Osteoblast (primary cell): Measurements from ENCODE around the gene FKBP11. TPM values are rescaled to one million over a fixed set of nuclear protein-coding genes. Genes with fewer than 3 reads are reported as not detected.
A peak's percentile ranks its signal among the peaks of the same experiment; 100 is the strongest.

Experiments
- DNase-seq: peaks from one replicate; pipeline ENCODE4 v3.0.0; 2011; ENCODE audit warnings: low spot score, mixed read lengths; ENCODE audit not compliant: insufficient read length; ENCODE audit errors: missing footprints
- H2AFZ ChIP-seq: 2 replicates; pipeline ENCODE4 v1.6.0; 2011; ENCODE audit warnings: mild to moderate bottlenecking, low read length
- H3K27ac ChIP-seq: 2 replicates; pipeline ENCODE4 v1.5.1; 2011; ENCODE audit warnings: mild to moderate bottlenecking, low read depth, low read length, moderate library complexity
- H3K27me3 ChIP-seq: 2 replicates; pipeline ENCODE4 v1.6.0; 2012; ENCODE audit warnings: mild to moderate bottlenecking, control low read depth, inconsistent platforms, low read length, moderate library complexity; ENCODE audit not compliant: insufficient read depth
- H3K36me3 ChIP-seq: 2 replicates; pipeline ENCODE4 v1.5.1; 2011; ENCODE audit warnings: mild to moderate bottlenecking, low read length, control low read depth, moderate library complexity; ENCODE audit not compliant: insufficient read depth
- H3K4me1 ChIP-seq: 2 replicates; pipeline ENCODE4 v1.5.1; 2011; ENCODE audit warnings: mild to moderate bottlenecking, low read length, control low read depth, moderate library complexity; ENCODE audit not compliant: insufficient read depth
- H3K4me2 ChIP-seq: 2 replicates; pipeline ENCODE4 v1.6.0; 2011; ENCODE audit warnings: mild to moderate bottlenecking, low read length; ENCODE audit not compliant: insufficient read depth
- H3K4me3 ChIP-seq: fragments of 200-600 bp; sonication (generic); 3 replicates; pipeline ENCODE4 v1.5.1; 2012; ENCODE audit warnings: mild to moderate bottlenecking, low read length, inconsistent platforms; ENCODE audit not compliant: insufficient read depth
- H3K79me2 ChIP-seq: 2 replicates; pipeline ENCODE4 v1.6.0; 2012; ENCODE audit warnings: mild to moderate bottlenecking, low read length, control low read depth, inconsistent platforms; ENCODE audit not compliant: insufficient read depth
- H3K9me3 ChIP-seq: 2 replicates; pipeline ENCODE4 v1.5.1; 2011; ENCODE audit warnings: low read depth, low read length, control low read depth
- H4K20me1 ChIP-seq: 2 replicates; pipeline ENCODE4 v1.6.0; 2012; ENCODE audit warnings: mild to moderate bottlenecking, low read length, control low read depth; ENCODE audit not compliant: insufficient read depth
- total RNA-seq: library from RNA; depleted of rRNA; stranded (reverse); fragments of >200 nt; gene quantifications from 2 replicates; pipeline ENCODE4 v1.2.3, GENCODE V29; 2012
- TF ChIP-seq, protein P1 (sequence below): IDR thresholded peaks from 2 replicates; pipeline ENCODE4 v1.5.1; 2011; ENCODE audit warnings: mild to moderate bottlenecking, low read depth, low read length, moderate library complexity; ENCODE audit errors: extremely low read depth

FKBP11 gene
- total RNA-seq, 1 donor: 31.8 TPM

DNA sequence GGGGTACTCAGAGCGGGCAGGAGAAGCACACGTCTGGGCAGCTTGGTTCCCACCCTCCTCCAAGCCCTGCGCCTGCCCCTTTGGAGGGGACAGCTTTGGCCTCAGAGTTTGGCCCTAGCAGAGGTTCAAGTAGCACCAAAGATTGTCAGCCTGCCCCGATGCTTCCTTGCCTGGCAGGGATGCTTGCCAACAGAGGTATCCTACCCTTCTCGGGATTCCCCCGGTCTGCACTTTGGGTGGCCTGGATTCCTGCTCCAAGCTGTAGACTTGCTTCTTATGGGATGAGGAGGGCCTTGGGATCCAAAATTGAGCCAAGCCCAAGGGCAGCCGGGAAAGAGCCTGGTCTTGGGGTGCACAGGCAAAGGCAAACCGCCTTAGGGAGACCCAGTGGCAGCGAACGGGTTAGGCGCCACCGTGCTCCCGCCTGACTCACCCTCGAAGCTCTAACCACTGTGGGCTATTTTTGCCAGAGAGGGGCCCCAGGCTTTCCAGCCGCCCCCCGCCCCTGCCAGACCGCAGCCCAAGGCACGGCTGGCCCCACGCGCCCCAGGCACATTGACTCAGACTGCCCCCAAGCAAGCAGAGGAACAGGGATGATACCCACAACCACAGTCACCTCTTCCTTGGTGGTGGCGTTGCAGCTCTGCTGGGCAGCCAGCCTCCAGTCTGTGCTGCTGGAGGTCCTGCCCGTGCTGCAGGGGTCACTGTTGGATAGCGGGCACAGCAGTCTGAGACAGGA, 47.1 kb upstream of the FKBP11 start:
- peaks cover 34% of the 10 kb centered on the region for H3K27me3 ChIP-seq
- H3K9me3 ChIP-seq: no peaks in the 10 kb centered on the region
- TF ChIP-seq, protein P1, sequence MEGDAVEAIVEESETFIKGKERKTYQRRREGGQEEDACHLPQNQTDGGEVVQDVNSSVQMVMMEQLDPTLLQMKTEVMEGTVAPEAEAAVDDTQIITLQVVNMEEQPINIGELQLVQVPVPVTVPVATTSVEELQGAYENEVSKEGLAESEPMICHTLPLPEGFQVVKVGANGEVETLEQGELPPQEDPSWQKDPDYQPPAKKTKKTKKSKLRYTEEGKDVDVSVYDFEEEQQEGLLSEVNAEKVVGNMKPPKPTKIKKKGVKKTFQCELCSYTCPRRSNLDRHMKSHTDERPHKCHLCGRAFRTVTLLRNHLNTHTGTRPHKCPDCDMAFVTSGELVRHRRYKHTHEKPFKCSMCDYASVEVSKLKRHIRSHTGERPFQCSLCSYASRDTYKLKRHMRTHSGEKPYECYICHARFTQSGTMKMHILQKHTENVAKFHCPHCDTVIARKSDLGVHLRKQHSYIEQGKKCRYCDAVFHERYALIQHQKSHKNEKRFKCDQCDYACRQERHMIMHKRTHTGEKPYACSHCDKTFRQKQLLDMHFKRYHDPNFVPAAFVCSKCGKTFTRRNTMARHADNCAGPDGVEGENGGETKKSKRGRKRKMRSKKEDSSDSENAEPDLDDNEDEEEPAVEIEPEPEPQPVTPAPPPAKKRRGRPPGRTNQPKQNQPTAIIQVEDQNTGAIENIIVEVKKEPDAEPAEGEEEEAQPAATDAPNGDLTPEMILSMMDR: no peak
- H3K36me3 ChIP-seq: no peaks in the 10 kb centered on the region
- no peak overlapping the region for H3K27ac ChIP-seq
- DNase-seq: peak; percentile 90
- peaks cover 42% of the 10 kb centered on the region for H3K4me1 ChIP-seq
- peak overlapping the region; percentile 73 for H3K4me2 ChIP-seq
- peaks cover 4% of the 10 kb centered on the region for H4K20me1 ChIP-seq
- H2AFZ ChIP-seq: peak overlapping the region; percentile 10
- no peaks in the 10 kb centered on the region for H3K79me2 ChIP-seq
- no peak overlapping the region for H3K4me3 ChIP-seq

GRCh38 chr12:48970702-48971334, 45.5 kb upstream of the FKBP11 start:
- H4K20me1 ChIP-seq: peaks cover 4% of the 10 kb centered on the region
- H2AFZ ChIP-seq: no peak overlapping the region
- DNase-seq: peak; percentile 85
- peak overlapping the region; percentile 73 for H3K4me2 ChIP-seq
- no peaks in the 10 kb centered on the region for H3K9me3 ChIP-seq
- no peaks in the 10 kb centered on the region for H3K79me2 ChIP-seq
- H3K36me3 ChIP-seq: no peaks in the 10 kb centered on the region
- H3K4me3 ChIP-seq: peak overlapping the region; percentile 59
- H3K27ac ChIP-seq: no peak overlapping the region
- H3K4me1 ChIP-seq: peaks cover 36% of the 10 kb centered on the region
- H3K27me3 ChIP-seq: peaks cover 40% of the 10 kb centered on the region
- TF ChIP-seq, protein P1: no peak

DNA sequence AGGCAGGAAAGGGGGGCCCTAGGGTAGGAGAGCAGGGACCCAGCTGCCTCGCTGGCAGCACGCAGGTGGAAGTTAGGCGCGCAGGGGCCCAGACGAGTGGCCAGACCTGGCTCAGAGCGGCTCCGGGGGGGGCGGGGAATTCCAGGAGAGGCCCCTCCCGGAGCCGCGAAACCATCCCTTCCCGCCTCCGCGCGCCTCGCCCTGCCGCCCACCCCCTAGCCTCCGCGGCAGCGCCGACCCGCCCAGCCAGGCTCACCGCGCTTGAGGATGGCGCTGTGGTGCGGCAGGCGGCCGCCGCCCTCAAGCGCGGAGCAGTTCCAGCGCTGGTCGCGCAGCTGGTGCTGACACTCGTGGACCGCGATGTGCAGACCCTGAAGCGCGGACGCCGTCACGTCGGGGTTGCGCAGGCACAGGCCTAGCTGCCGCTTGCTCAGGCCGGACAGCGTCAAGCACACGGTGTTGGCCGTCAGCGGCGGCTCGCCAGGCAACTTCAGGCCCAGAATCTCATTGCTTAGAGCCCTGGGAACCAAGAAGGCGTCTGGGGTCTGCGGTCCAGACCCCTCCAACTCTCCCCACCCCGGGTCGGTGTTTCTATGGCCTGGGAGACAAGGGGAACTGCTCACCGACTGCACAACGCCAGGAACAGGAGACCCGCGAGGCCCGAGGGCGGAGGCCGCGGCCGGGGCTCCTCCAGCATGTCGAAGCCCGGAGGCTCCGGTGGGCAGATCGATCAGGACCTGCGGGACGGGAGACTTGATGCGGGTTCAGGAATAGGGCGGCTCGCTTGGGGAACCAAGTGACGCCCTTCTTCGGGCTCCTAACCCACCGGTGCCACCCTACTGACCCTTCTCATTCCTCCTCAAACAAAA, 44.8 kb upstream of the FKBP11 start:
- peak; percentile 85 for DNase-seq
- Histone ChIP-seq H3K27me3 (peaks cover 42% of the 10 kb centered on the region), H3K4me3 (no peak overlapping the region), H3K4me1 (peaks cover 39% of the 10 kb centered on the region), H3K79me2 (no peaks in the 10 kb centered on the region), H4K20me1 (peaks cover 4% of the 10 kb centered on the region), H3K27ac (no peak overlapping the region), H3K36me3 (no peaks in the 10 kb centered on the region), H3K9me3 (no peaks in the 10 kb centered on the region), H3K4me2 (no peak overlapping the region), H2AFZ (no peak overlapping the region)
- TF ChIP-seq, protein P1: no peak
